Breast epithelium (tissue), 4 donors: Measurements from ENCODE around the gene PLD6. TPM values are rescaled to one million over a fixed set of nuclear protein-coding genes. Genes with fewer than 3 reads are reported as not detected.

Experiments used
- DNase-seq, 2 donors: peaks; one replicate each; pipeline ENCODE4 v3.0.0-alpha.2; 2019; ENCODE audit warnings: low spot score in 2 of 2
- H3K27ac ChIP-seq, 2 donors: fragments of 200-600 bp; sonication (generic) in 1 of 2; one replicate each; pipeline ENCODE4 v1.5.1; 2016 to 2019; ENCODE audit warnings: mild to moderate bottlenecking in 1 of 2
- H3K27me3 ChIP-seq, 2 donors: fragments of 200-600 bp; sonication (generic) in 1 of 2; one replicate each; pipeline versions ENCODE4 v1.5.1 to v1.6.0; 2017 to 2019; ENCODE audit warnings: control low read depth in 1 of 2, mild to moderate bottlenecking in 1 of 2
- H3K36me3 ChIP-seq: fragments of 200-600 bp; one replicate; pipeline ENCODE4 v1.5.1; 2019
- H3K4me1 ChIP-seq, 2 donors: fragments of 200-600 bp; sonication (generic); one replicate each; pipeline ENCODE4 v1.5.1; 2016 to 2019; ENCODE audit warnings: control low read depth in 1 of 2
- H3K4me3 ChIP-seq, 3 donors: fragments of 200-600 bp; sonication (generic); 1 replicate in 2 of 3; 2 replicates in 1 of 3; pipeline ENCODE4 v1.5.1; 2016 to 2019; ENCODE audit warnings: mild to moderate bottlenecking in 3 of 3, moderate library complexity in 2 of 3
- H3K9me3 ChIP-seq, 2 donors: fragments of 200-600 bp; sonication (generic) in 1 of 2; one replicate each; pipeline ENCODE4 v1.5.1; 2016 to 2019; ENCODE audit warnings: control low read depth in 1 of 2
- POLR2A ChIP-seq: fragments of 450-650 bp; IDR thresholded peaks from one replicate; pipeline ENCODE4 v1.6.1; 2016; ENCODE audit warnings: antibody characterized with exemption, mild to moderate bottlenecking, moderate library complexity
- POLR2AphosphoS5 ChIP-seq, 3 donors: sonication (generic); formaldehyde crosslinking; IDR thresholded peaks; one replicate each; pipeline ENCODE4 v1.6.1; 2017; ENCODE audit warnings: antibody characterized with exemption in 3 of 3
- intact Hi-C: fragments of 100-400 bp; cut with DNase I; formaldehyde crosslinking; loops from one replicate; pipeline ENCODE4 v1.15.1; 2023; ENCODE audit warnings: low total_unique reads
- total RNA-seq, 3 donors: library from RNA; depleted of rRNA; stranded (reverse); fragments of >200 nt; gene quantifications; one replicate each; pipeline ENCODE4 v1.1.0, GENCODE V29; 2016
- TF ChIP-seq, protein P1 (sequence below), 3 donors: fragments of 450-650 bp; IDR thresholded peaks; one replicate each; pipeline ENCODE4 v1.5.1; 2016 to 2017; ENCODE audit warnings: antibody characterized with exemption in 3 of 3, mild to moderate bottlenecking in 3 of 3, moderate library complexity in 3 of 3

Gene PLD6
- total RNA-seq, 3 donors from 2014 or later: 2.9 to 4.0 (median 3.8) TPM

DNA sequence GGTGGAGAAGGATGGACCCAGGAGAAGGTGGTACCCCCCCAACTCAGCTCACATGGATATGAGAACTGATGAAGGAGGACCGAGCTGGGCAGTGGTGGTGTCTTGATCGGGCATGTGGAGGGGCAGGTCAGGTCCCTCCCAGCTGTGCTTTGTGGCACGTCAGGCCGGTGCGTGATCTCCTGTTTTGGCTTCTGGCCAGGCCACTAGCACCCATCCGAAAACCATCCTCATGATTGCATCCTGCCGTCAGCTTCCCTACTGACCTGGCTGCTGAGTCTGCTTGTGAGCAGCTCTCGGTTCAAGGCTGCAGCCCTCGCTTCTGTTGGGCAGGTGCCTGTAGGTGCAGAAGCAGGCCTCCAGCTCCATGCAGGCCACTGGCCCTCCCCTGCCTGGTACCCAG is 53.1 kb downstream of the PLD6 start:
- H3K27me3 ChIP-seq: no peaks in the 10 kb centered on the region
- intact Hi-C loops: loop anchor here (5.0 kb wide), 1 partner anchor 54 kb away; the partner anchor contains the start of gene PLD6
- H3K4me1 ChIP-seq: no peaks in the 10 kb centered on the region
- no peaks in the 10 kb centered on the region for H3K9me3 ChIP-seq
- H3K36me3 ChIP-seq: no peaks in the 10 kb centered on the region
- H3K4me3 ChIP-seq: no peak overlapping the region
- no peak for TF ChIP-seq POLR2AphosphoS5 (IDR thresholded peaks at IDR 0.05)
- no peak for DNase-seq
- H3K27ac ChIP-seq: no peak overlapping the region

DNA sequence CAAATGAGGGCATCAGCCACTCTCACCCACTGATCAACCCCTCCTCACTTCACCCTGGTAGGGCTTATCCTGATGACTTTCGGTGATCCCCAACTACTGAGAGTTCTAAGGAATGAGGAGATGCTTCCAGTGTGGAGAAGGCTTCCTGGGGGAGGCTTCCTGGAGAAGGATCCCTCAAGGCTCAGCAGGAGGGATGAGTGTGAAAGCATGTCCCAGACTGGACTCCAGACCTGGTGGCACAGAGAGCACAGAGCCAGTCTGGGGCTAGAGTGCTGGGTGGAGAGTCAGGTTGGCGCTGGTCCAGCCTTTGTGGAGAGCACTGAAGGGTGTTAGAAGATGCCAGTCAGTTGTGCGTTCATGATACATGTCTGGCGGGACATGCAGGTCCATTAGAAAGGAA is 53.7 kb downstream of the PLD6 start:
- intact Hi-C loops: loop anchor here (5.0 kb wide), 1 partner anchor 55 kb away; the partner anchor contains the start of gene PLD6
- TF ChIP-seq POLR2AphosphoS5 (IDR thresholded peaks at IDR 0.05) (no peak), POLR2A (no peak)
- TF ChIP-seq, protein P1, sequence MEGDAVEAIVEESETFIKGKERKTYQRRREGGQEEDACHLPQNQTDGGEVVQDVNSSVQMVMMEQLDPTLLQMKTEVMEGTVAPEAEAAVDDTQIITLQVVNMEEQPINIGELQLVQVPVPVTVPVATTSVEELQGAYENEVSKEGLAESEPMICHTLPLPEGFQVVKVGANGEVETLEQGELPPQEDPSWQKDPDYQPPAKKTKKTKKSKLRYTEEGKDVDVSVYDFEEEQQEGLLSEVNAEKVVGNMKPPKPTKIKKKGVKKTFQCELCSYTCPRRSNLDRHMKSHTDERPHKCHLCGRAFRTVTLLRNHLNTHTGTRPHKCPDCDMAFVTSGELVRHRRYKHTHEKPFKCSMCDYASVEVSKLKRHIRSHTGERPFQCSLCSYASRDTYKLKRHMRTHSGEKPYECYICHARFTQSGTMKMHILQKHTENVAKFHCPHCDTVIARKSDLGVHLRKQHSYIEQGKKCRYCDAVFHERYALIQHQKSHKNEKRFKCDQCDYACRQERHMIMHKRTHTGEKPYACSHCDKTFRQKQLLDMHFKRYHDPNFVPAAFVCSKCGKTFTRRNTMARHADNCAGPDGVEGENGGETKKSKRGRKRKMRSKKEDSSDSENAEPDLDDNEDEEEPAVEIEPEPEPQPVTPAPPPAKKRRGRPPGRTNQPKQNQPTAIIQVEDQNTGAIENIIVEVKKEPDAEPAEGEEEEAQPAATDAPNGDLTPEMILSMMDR (IDR thresholded peaks at IDR 0.05): no peak
- Histone ChIP-seq H3K4me3 (no peak overlapping the region), H3K27ac (peak overlapping the region; percentile 29 to 30), H3K36me3 (no peaks in the 10 kb centered on the region), H3K4me1 (no peaks in the 10 kb centered on the region), H3K27me3 (no peaks in the 10 kb centered on the region), H3K9me3 (no peaks in the 10 kb centered on the region)
- no peak for DNase-seq

DNA sequence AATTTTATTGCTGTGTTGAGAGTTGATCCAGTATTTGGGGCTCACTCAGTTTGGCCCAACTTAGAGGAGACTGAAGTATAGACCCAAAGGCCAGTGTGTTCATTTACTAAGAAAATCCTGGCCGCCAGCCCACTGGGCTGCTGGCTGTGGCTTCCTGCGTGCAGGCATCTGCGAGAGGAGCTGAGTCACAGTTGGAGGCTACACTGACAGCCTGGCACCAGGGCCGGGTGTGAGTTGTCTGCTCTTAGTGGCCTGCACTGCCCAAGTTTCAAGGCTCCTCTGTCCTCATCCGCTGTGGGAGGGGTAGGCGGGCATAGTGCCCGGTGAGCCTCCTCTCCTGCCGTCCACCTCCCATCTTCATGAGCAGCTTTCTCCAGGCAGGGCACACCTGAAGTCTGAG is 54.2 kb downstream of the PLD6 start:
- Histone ChIP-seq H3K9me3 (no peaks in the 10 kb centered on the region), H3K27ac (peak overlapping the region; percentile 29 to 30), H3K36me3 (no peaks in the 10 kb centered on the region), H3K27me3 (no peaks in the 10 kb centered on the region), H3K4me3 (no peak overlapping the region), H3K4me1 (no peaks in the 10 kb centered on the region)
- DNase-seq: peak; percentile 67 to 79
- intact Hi-C loops: loop anchor here (5.0 kb wide), 1 partner anchor 55 kb away; the partner anchor contains the start of gene PLD6
- TF ChIP-seq POLR2AphosphoS5 (IDR thresholded peaks at IDR 0.05) (no peak), POLR2A (no peak)
- TF ChIP-seq, protein P1 (IDR thresholded peaks at IDR 0.05): no peak

DNA sequence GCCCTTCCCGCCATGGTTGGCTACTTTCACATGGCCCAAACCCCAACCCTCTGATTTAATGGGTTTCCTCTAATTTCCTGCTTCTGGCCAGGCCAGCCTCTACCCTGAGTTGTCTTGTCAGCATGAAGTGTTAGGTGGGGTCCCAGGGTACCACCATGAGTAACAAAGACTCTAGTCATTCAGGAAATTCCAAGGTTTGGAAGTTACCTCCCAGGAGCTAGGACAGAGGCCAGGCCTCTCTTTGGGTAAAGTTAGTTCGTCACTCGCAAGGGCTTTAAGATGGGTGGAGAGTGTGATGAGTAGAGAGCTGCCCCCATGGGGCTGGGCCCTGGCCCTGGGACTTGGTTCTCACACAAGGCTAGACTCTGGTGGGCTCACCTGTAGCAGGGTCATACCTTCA is 54.6 kb downstream of the PLD6 start:
- Histone ChIP-seq H3K4me1 (no peaks in the 10 kb centered on the region), H3K27ac (peak overlapping the region; percentile 29 to 30), H3K36me3 (no peaks in the 10 kb centered on the region), H3K27me3 (no peaks in the 10 kb centered on the region), H3K9me3 (no peaks in the 10 kb centered on the region), H3K4me3 (no peak overlapping the region)
- DNase-seq: no peak
- TF ChIP-seq POLR2AphosphoS5 (IDR thresholded peaks at IDR 0.05) (no peak), POLR2A (no peak)
- TF ChIP-seq, protein P1 (IDR thresholded peaks at IDR 0.05): no peak
- intact Hi-C loops: loop anchor here (5.0 kb wide), 1 partner anchor 56 kb away; the partner anchor contains the start of gene PLD6

DNA sequence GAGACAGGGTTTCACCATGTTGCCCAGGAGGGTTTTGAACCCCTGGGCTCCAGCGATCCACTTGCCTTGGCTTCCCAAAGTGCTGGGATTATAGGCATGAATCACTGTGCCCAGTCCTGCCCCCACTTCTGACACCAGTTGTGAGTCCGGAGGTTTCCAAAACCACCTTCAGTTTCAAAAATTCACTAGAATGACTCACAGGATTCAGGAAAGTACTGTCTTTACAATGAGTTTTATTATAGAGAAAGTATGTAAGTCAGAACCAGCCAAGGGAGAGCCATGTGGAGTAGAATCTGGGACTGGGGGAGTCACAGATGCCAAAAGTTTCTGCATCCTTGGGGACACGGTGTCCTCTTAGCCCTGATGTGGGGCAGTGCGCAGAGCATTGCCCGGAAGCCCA is 55.1 kb downstream of the PLD6 start:
- Histone ChIP-seq H3K27me3 (no peaks in the 10 kb centered on the region), H3K4me3 (no peak overlapping the region), H3K9me3 (no peaks in the 10 kb centered on the region), H3K27ac (peak overlapping the region in 1 of 2 donors; percentile 30), H3K4me1 (no peaks in the 10 kb centered on the region), H3K36me3 (no peaks in the 10 kb centered on the region)
- TF ChIP-seq POLR2A (no peak), POLR2AphosphoS5 (IDR thresholded peaks at IDR 0.05) (no peak)
- TF ChIP-seq, protein P1 (IDR thresholded peaks at IDR 0.05): no peak
- intact Hi-C loops: loop anchor here (5.0 kb wide), 1 partner anchor 56 kb away; the partner anchor contains the start of gene PLD6
- no peak for DNase-seq

Other genes with a start within 250 kb of the PLD6 start
- gene TNFRSF13B, start 234.2 kb downstream of the PLD6 start, total RNA-seq: 1 to 10 TPM in 1 of 3 donors, under 1 TPM in 1, not detected in 1; 0.80 to 2.9 TPM
- 100 to 1,000 TPM in 2 of 3 donors, 10 to 100 TPM in 1; 93.1 to 136 (median 124) TPM for gene MPRIP, start 163.9 kb downstream of the PLD6 start, total RNA-seq
- 10 to 100 TPM; 39.7 to 61.1 (median 57.0) TPM for gene FLCN, start 30.8 kb upstream of the PLD6 start, total RNA-seq
- gene COPS3, start 74.9 kb upstream of the PLD6 start, total RNA-seq: 10 to 100 TPM; 59.6 to 61.3 (median 60.6) TPM
- 1 to 10 TPM; 1.0 to 4.6 (median 2.9) TPM for gene NT5M, start 97.0 kb upstream of the PLD6 start, total RNA-seq